ENCODE data around the gene ATP5F1A. TPM values are rescaled to one million over a fixed set of nuclear protein-coding genes. Genes with fewer than 3 reads are reported as not detected.

Gene ATP5F1A
- total RNA-seq, 1 donor = 759 TPM

DNA sequence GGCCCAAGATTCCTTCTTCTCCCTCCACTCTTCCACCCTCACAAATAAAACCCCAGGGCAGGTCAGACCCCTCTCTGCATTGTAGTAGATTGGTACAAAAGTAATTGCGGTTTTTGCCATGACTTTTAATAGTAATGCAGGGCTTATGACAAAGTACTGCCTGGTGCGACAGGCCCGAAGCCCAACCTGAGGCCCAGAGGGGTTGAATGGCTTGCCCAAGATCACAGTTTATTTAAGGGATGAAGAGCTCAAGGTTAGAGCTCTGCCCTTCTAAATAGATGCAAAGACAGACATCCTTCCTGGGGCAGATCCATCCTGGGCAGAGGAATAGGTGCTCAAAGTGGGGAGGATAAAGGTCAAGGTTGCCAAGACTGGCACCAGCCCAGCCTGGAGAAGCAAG lies 25.1 kb downstream of the ATP5F1A start:
- DNase-seq (ENCODE audit: low read depth) = no peak
- H3K4me3 ChIP-seq (ENCODE audit: low read depth, low read length) = no peak overlapping the region
- TF ChIP-seq, protein P1, sequence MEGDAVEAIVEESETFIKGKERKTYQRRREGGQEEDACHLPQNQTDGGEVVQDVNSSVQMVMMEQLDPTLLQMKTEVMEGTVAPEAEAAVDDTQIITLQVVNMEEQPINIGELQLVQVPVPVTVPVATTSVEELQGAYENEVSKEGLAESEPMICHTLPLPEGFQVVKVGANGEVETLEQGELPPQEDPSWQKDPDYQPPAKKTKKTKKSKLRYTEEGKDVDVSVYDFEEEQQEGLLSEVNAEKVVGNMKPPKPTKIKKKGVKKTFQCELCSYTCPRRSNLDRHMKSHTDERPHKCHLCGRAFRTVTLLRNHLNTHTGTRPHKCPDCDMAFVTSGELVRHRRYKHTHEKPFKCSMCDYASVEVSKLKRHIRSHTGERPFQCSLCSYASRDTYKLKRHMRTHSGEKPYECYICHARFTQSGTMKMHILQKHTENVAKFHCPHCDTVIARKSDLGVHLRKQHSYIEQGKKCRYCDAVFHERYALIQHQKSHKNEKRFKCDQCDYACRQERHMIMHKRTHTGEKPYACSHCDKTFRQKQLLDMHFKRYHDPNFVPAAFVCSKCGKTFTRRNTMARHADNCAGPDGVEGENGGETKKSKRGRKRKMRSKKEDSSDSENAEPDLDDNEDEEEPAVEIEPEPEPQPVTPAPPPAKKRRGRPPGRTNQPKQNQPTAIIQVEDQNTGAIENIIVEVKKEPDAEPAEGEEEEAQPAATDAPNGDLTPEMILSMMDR (IDR thresholded peaks at IDR 0.05; ENCODE audit: insufficient read depth, low read depth, low read length) = no peak

DNA sequence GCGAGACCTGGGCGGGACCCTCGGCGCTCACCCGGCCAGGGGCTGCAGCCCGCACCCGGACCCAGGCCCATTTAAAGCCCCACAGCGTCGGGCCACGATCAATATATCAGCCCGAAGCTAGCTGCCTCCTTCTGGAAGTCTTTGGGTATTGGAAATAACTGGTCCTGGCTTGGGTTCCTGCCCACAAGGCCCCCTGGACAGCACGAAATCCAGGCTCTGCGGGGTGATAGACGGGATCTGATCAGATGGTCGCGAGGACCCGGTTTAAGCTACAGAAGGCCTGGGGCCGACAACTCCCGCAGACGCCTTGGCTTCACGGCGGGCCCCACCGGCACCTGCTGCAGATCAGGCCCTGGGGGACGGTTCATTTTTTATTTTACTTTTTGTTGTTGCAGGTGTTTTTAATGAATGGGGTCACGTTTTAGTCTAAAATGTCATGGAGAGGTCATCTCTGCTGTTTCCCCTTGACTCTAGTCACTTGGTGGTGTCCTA lies 25.7 kb downstream of the ATP5F1A start:
- peak overlapping the region; percentile 74 for H3K4me3 ChIP-seq (ENCODE audit: low read depth, low read length)
- DNase-seq (ENCODE audit: low read depth) = no peak
- TF ChIP-seq, protein P1 (IDR thresholded peaks at IDR 0.05; ENCODE audit: insufficient read depth, low read depth, low read length) = no peak

GRCh38 chr18:46071653-46072375 lies 26.3 kb downstream of the ATP5F1A start, which contains the start of gene PSTPIP2:
PSTPIP2 (minus strand) TSS chr18:46072260; CDS start chr18:46072188, 72 bp downstream.
- peak within 1 kb of the TSS; percentile 74 for H3K4me3 ChIP-seq (ENCODE audit: low read depth, low read length)
- TF ChIP-seq, protein P1 (IDR thresholded peaks at IDR 0.05; ENCODE audit: insufficient read depth, low read depth, low read length) = no peak
- DNase-seq (ENCODE audit: low read depth) = peak; percentile 66

- DNase-seq (ENCODE audit: low read depth) = no peak
- TF ChIP-seq, protein P1 (IDR thresholded peaks at IDR 0.05; ENCODE audit: insufficient read depth, low read depth, low read length) = no peak
- peak overlapping the region; percentile 74 for H3K4me3 ChIP-seq (ENCODE audit: low read depth, low read length)
These were observed 27.1 kb downstream of the ATP5F1A start for GRCh38 chr18:46070815-46071652.

DNA sequence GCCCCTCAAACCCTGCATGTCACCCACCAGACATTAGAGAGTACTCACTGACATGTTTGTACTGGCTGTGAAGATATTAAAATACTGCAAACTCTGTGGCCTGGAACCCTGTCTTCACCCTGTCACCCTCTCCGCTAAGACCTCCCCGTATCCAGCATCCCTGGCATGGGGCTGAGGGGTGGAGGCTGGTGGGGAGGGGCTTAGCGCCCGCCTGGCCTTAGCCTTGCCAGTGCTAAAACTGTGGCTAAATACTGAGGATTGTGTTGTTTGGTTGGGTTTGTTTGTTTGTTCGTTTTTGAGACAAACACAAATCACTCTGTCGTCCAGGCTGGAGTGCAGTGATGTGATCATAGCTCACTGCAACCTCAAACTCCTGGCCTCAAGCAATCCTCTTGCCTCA lies 27.9 kb downstream of the ATP5F1A start:
- DNase-seq (ENCODE audit: low read depth) = no peak
- TF ChIP-seq, protein P1 (IDR thresholded peaks at IDR 0.05; ENCODE audit: insufficient read depth, low read depth, low read length) = no peak
- H3K4me3 ChIP-seq (ENCODE audit: low read depth, low read length) = no peak overlapping the region

- TF ChIP-seq, protein P1 (IDR thresholded peaks at IDR 0.05; ENCODE audit: insufficient read depth, low read depth, low read length) = no peak
- no peak overlapping the region for H3K4me3 ChIP-seq (ENCODE audit: low read depth, low read length)
- DNase-seq (ENCODE audit: low read depth) = no peak
These were observed 28.6 kb downstream of the ATP5F1A start for GRCh38 chr18:46069524-46069923.
